Endodermal cell (in vitro differentiated cells): Measurements from ENCODE around the gene RPS16. TPM values are rescaled to one million over a fixed set of nuclear protein-coding genes. Genes with fewer than 3 reads are reported as not detected.
"Not testable (repeated sequence)": the region's sequence is repeated elsewhere in the genome, so short reads cannot be mapped to it uniquely, and the experiment has no call there.

Experiments
- DNase-seq: peaks from one replicate; pipeline ENCODE4 v3.0.0-alpha.2; 2017
- H3K27ac ChIP-seq: 2 replicates; pipeline ENCODE4 v1.5.1; 2013; ENCODE audit warnings: mild to moderate bottlenecking, low read depth, low read length, moderate library complexity
- H3K27me3 ChIP-seq: 2 replicates; pipeline ENCODE4 v1.6.1; 2013; ENCODE audit warnings: mild to moderate bottlenecking, low read length, moderate library complexity; ENCODE audit not compliant: insufficient read depth, control insufficient read depth, poor library complexity, severe bottlenecking
- H3K36me3 ChIP-seq: 2 replicates; pipeline ENCODE4 v1.7.0; 2013; ENCODE audit warnings: mild to moderate bottlenecking, low read length, moderate library complexity; ENCODE audit not compliant: control insufficient read depth, insufficient read depth
- H3K4me1 ChIP-seq: one replicate; pipeline ENCODE4 v1.7.0; 2013; ENCODE audit warnings: low read length; ENCODE audit not compliant: control insufficient read depth, insufficient read depth
- H3K4me3 ChIP-seq: 2 replicates; pipeline ENCODE4 v1.5.1; 2013; ENCODE audit warnings: mild to moderate bottlenecking, low read length, moderate library complexity
- H3K9ac ChIP-seq: 2 replicates; pipeline ENCODE4 v1.6.1; 2013; ENCODE audit warnings: mild to moderate bottlenecking, low read length, moderate library complexity; ENCODE audit not compliant: poor library complexity, severe bottlenecking; ENCODE audit errors: extremely low read depth
- H3K9me3 ChIP-seq: 2 replicates; pipeline ENCODE4 v1.6.1; 2013; ENCODE audit warnings: mild to moderate bottlenecking, low read length, moderate library complexity; ENCODE audit not compliant: control insufficient read depth
- H3K27ac Mint-ChIP-seq: 2 replicates; pipeline ENCODE4 v1.8.0; 2020; ENCODE audit warnings: mixed read lengths
- H3K27me3 Mint-ChIP-seq: 2 replicates; pipeline ENCODE4 v1.8.0; 2021; ENCODE audit warnings: mild to moderate bottlenecking, mixed read lengths; ENCODE audit not compliant: insufficient read depth
- H3K36me3 Mint-ChIP-seq: 2 replicates; pipeline ENCODE4 v1.8.0; 2020; ENCODE audit warnings: low read depth, mixed read lengths
- H3K4me1 Mint-ChIP-seq: 2 replicates; pipeline ENCODE4 v1.8.0; 2020; ENCODE audit warnings: mixed read lengths
- H3K4me3 Mint-ChIP-seq: 2 replicates; pipeline ENCODE4 v1.8.0; 2020; ENCODE audit warnings: mild to moderate bottlenecking, moderate library complexity, mixed read lengths
- H3K9me3 Mint-ChIP-seq: 2 replicates; pipeline ENCODE4 v1.8.0; 2020; ENCODE audit warnings: mild to moderate bottlenecking, mixed read lengths
- WGBS, 2 experiments: methylation state at CpG; one replicate each; pipeline versions ENCODE4 v1.1.5 to v1.1.7; 2013; ENCODE audit warnings: missing lambda C conversion rate in 2 of 2, mixed read lengths in 1 of 2; ENCODE audit not compliant: insufficient coverage in 1 of 2, insufficient read length in 1 of 2; 5-methylcytosine and 5-hydroxymethylcytosine counted together
- total RNA-seq, 2 donors: library from RNA; stranded (reverse); fragmentation: NEBNext Ultra II Directional in 1 of 2; extraction: Animal tissue kit (Norgen Biotek cat#: 25700) in 1 of 2; gene quantifications; 2 replicates in 1 of 2; 3 replicates in 1 of 2; pipeline ENCODE4 v1.2.1, GENCODE V29; 2021
- TF ChIP-seq, protein P1 (sequence below): fragments of 200-600 bp; sonication (generic); conservative IDR thresholded peaks from 2 replicates; pipeline ENCODE4 v1.5.0; 2021; ENCODE audit warnings: antibody characterized with exemption, mild to moderate bottlenecking

The RPS16 gene
- total RNA-seq, 2 donors from 2014 or later: 1,674 to 1,990 TPM

- Histone ChIP-seq H3K4me3 (peak overlapping the region; percentile 69), H3K9ac (peak overlapping the region; percentile 98), H3K27ac (no peak overlapping the region), H3K9me3 (no peaks in the 10 kb centered on the region), H3K36me3 (peaks cover 40% of the 10 kb centered on the region), H3K4me1 (no peaks in the 10 kb centered on the region), H3K27me3 (no peaks in the 10 kb centered on the region)
- Mint-ChIP-seq H3K4me1 (peaks cover 20% of the 10 kb centered on the region), H3K4me3 (peak overlapping the region; percentile 89), H3K9me3 (no peaks in the 10 kb centered on the region), H3K27ac (peak overlapping the region; percentile 96), H3K27me3 (no peaks in the 10 kb centered on the region), H3K36me3 (peaks cover 39% of the 10 kb centered on the region)
- TF ChIP-seq, protein P1, sequence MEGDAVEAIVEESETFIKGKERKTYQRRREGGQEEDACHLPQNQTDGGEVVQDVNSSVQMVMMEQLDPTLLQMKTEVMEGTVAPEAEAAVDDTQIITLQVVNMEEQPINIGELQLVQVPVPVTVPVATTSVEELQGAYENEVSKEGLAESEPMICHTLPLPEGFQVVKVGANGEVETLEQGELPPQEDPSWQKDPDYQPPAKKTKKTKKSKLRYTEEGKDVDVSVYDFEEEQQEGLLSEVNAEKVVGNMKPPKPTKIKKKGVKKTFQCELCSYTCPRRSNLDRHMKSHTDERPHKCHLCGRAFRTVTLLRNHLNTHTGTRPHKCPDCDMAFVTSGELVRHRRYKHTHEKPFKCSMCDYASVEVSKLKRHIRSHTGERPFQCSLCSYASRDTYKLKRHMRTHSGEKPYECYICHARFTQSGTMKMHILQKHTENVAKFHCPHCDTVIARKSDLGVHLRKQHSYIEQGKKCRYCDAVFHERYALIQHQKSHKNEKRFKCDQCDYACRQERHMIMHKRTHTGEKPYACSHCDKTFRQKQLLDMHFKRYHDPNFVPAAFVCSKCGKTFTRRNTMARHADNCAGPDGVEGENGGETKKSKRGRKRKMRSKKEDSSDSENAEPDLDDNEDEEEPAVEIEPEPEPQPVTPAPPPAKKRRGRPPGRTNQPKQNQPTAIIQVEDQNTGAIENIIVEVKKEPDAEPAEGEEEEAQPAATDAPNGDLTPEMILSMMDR: no peak
- no peak for DNase-seq
- 74 to 95% methylated on average over 10 of the region's 10 CpGs for WGBS, 2 experiments
Measured at GRCh38 chr19:39479916-39480315, 44.2 kb upstream of the RPS16 start.

GRCh38 chr19:39479319-39479801 lies 43.6 kb upstream of the RPS16 start:
- H3K9me3 Mint-ChIP-seq, H3K27ac ChIP-seq, H3K9me3 ChIP-seq, DNase-seq, H3K27me3 Mint-ChIP-seq, H3K4me3 ChIP-seq, H3K9ac ChIP-seq, H3K27me3 ChIP-seq, H3K4me1 ChIP-seq: not testable (repeated sequence)
- peaks cover 41% of the 10 kb centered on the region for H3K36me3 Mint-ChIP-seq
- peaks cover 20% of the 10 kb centered on the region for H3K4me1 Mint-ChIP-seq
- peak overlapping the region; percentile 96 for H3K27ac Mint-ChIP-seq
- WGBS, 2 experiments: 83 to 92% methylated on average over 6 to 11 of the region's 11 CpGs
- H3K4me3 Mint-ChIP-seq: peak overlapping the region; percentile 89
- H3K36me3 ChIP-seq: peaks cover 41% of the 10 kb centered on the region

DNA sequence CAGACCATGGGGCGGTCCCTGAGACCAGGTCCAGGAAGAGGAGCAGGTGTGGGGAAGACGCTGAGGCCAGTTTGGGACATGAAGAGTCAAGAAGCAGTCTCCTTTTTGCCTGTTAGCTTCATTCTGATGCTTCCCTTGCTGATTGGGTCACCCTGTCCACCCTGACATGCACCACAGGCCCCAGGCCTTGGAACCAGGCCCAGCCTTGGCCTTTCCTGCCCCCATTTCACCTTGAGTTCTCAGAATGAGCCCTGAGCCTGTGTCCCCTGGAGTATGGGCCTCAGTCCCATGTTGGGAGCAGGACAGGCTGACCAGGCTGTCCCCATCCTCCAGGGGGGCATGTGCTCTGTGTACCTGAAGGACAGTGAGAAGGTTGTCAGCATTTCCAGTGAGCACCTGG lies 40.0 kb upstream of the RPS16 start:
- peaks cover 11% of the 10 kb centered on the region for H3K4me1 Mint-ChIP-seq
- WGBS, 2 experiments: 100% methylated on average over 2 of the region's 2 CpGs
- Histone ChIP-seq H3K4me3 (no peak overlapping the region), H3K27me3 (no peaks in the 10 kb centered on the region), H3K9ac (no peak overlapping the region), H3K36me3 (peaks cover 53% of the 10 kb centered on the region), H3K9me3 (no peaks in the 10 kb centered on the region), H3K27ac (no peak overlapping the region), H3K4me1 (no peaks in the 10 kb centered on the region)
- H3K27me3 Mint-ChIP-seq: no peaks in the 10 kb centered on the region
- no peak overlapping the region for H3K4me3 Mint-ChIP-seq
- no peak overlapping the region for H3K27ac Mint-ChIP-seq
- no peak for DNase-seq
- peaks cover 48% of the 10 kb centered on the region for H3K36me3 Mint-ChIP-seq
- no peaks in the 10 kb centered on the region for H3K9me3 Mint-ChIP-seq
- TF ChIP-seq, protein P1: no peak

DNA sequence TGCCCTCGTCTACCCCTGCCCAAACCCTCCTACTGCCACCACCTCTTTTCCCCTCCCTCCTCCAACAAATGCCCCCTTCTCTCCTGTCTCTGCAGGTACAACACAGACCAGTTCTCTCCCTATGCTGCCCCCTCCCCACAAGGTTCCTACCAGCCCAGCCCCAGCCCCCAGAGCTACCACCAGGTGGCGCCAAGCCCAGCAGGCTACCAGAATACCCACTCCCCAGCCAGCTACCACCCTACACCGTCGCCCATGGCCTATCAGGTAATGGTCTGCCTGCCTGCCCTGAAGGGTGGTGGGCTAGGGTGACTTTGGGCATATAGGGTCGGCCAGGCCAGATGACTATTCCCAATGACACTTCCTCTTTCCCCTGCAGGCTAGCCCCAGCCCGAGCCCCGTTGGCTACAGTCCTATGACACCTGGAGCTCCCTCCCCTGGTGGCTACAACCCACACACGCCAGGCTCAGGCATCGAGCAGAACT lies 38.4 kb upstream of the RPS16 start:
- no peak overlapping the region for H3K9ac ChIP-seq
- peaks cover 68% of the 10 kb centered on the region for H3K36me3 ChIP-seq
- H3K36me3 Mint-ChIP-seq: peaks cover 64% of the 10 kb centered on the region
- 68 to 76% methylated on average over 7 to 9 of the region's 9 CpGs for WGBS, 2 experiments
- no peak overlapping the region for H3K4me3 ChIP-seq
- H3K9me3 Mint-ChIP-seq: no peaks in the 10 kb centered on the region
- peak overlapping the region; percentile 61 for H3K27ac Mint-ChIP-seq
- DNase-seq: peak; percentile 96
- no peaks in the 10 kb centered on the region for H3K27me3 ChIP-seq
- no peak overlapping the region for H3K4me3 Mint-ChIP-seq
- no peaks in the 10 kb centered on the region for H3K27me3 Mint-ChIP-seq
- no peaks in the 10 kb centered on the region for H3K4me1 Mint-ChIP-seq
- no peak overlapping the region for H3K27ac ChIP-seq
- H3K4me1 ChIP-seq: no peaks in the 10 kb centered on the region
- H3K9me3 ChIP-seq: no peaks in the 10 kb centered on the region
- TF ChIP-seq, protein P1: peak; percentile 94
